Ectodermal cell (in vitro differentiated cells): ENCODE measurements around the gene MED9. TPM values are rescaled to one million over a fixed set of nuclear protein-coding genes. Genes with fewer than 3 reads are reported as not detected.
"Not testable (repeated sequence)": the region's sequence is repeated elsewhere in the genome, so short reads cannot be mapped to it uniquely, and the experiment has no call there.

Experiments
- H3K27ac ChIP-seq: 2 replicates; pipeline ENCODE4 v1.7.0; 2013; ENCODE audit warnings: mild to moderate bottlenecking, low read depth, low read length; ENCODE audit not compliant: insufficient read depth, poor library complexity, severe bottlenecking
- H3K27me3 ChIP-seq: 2 replicates; pipeline ENCODE4 v1.7.0; 2013; ENCODE audit warnings: mild to moderate bottlenecking, low read length; ENCODE audit not compliant: insufficient read depth, control insufficient read depth, poor library complexity, severe bottlenecking
- H3K36me3 ChIP-seq: one replicate; pipeline ENCODE4 v1.7.0; 2013; ENCODE audit warnings: low read length; ENCODE audit not compliant: control insufficient read depth, insufficient read depth
- H3K4me1 ChIP-seq: one replicate; pipeline ENCODE4 v1.7.0; 2013; ENCODE audit warnings: low read length; ENCODE audit not compliant: control insufficient read depth, insufficient read depth
- H3K4me3 ChIP-seq: 2 replicates; pipeline ENCODE4 v1.7.0; 2013; ENCODE audit warnings: low read depth, low read length, control low read depth; ENCODE audit not compliant: insufficient read depth
- H3K9me3 ChIP-seq: 2 replicates; pipeline ENCODE4 v1.7.0; 2013; ENCODE audit warnings: mild to moderate bottlenecking, low read length, moderate library complexity; ENCODE audit not compliant: control insufficient read depth
- WGBS, 2 experiments: methylation state at CpG; one replicate each; pipeline ENCODE4 v1.1.7; 2013; ENCODE audit warnings: missing lambda C conversion rate in 2 of 2; 5-methylcytosine and 5-hydroxymethylcytosine counted together
- polyA plus RNA-seq, 4 experiments: library from polyadenylated mRNA; stranded (reverse); fragments of 50-300 nt; gene quantifications; one replicate each; pipeline ENCODE4 v1.2.3, GENCODE V29; 2013

The MED9 gene
- 20.9 TPM for polyA plus RNA-seq (2013, experiment 1 of 4)
- polyA plus RNA-seq (2013, experiment 2 of 4), result 21.5 TPM
- polyA plus RNA-seq (2013, experiment 3 of 4), result 21.1 TPM
- polyA plus RNA-seq (2013, experiment 4 of 4), result 22.0 TPM

- 0% methylated on average over 47 of the region's 47 CpGs for WGBS, 2 experiments
These were observed at the start of gene MED9 for GRCh38 chr17:17476865-17477467. MED9 (plus strand) TSS chr17:17477000; CDS start chr17:17477042, 42 bp downstream.

GRCh38 chr17:17429222-17429621, 47.6 kb upstream of the MED9 start:
- Histone ChIP-seq H3K36me3 (no peaks in the 10 kb centered on the region), H3K4me1 (no peaks in the 10 kb centered on the region), H3K27me3 (no peaks in the 10 kb centered on the region), H3K27ac (no peak overlapping the region), H3K4me3 (no peak overlapping the region), H3K9me3 (peaks cover 2% of the 10 kb centered on the region)
- WGBS, 2 experiments, result 94 to 97% methylated on average over 2 of the region's 2 CpGs

More at GRCh38 chr17:17476865-17477467, at the start of gene MED9:
- Histone ChIP-seq H3K27me3 (no peaks in the 10 kb centered on the region), H3K36me3 (no peaks in the 10 kb centered on the region), H3K9me3 (no peaks in the 10 kb centered on the region), H3K4me1 (peaks cover 17% of the 10 kb centered on the region), H3K4me3 (peak within 1 kb of the TSS; percentile 100), H3K27ac (no peak within 1 kb of the TSS)

GRCh38 chr17:17430924-17431323, 45.9 kb upstream of the MED9 start:
- not testable (repeated sequence) for H3K9me3 ChIP-seq, H3K4me1 ChIP-seq, H3K4me3 ChIP-seq, H3K27ac ChIP-seq, H3K27me3 ChIP-seq, H3K36me3 ChIP-seq
- whole genome bisulfite sequencing, 2 experiments, result 85 to 95% methylated on average over 2 of the region's 4 CpGs

DNA sequence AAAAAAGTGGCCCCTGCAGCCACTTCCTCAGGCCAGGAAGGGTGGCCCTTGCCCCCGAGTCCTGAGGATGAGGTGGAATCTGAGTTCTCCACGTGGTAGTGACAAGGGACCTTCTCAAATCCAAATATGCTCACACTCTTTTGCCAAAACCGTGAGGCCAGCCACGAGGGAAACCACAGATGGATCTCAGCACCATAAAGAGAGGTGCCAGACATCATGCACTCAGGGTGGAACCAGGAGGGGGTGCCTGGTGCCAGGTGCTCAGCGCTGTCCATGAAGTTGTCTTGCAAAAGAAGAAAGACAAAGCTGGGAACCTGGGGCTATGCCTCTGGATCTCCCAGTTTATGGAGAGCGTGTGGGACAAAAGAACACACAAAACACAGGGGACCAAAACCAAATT, 45.2 kb upstream of the MED9 start:
- no peak overlapping the region for H3K4me3 ChIP-seq
- no peak overlapping the region for H3K27ac ChIP-seq
- no peaks in the 10 kb centered on the region for H3K9me3 ChIP-seq
- no peaks in the 10 kb centered on the region for H3K27me3 ChIP-seq
- WGBS, 2 experiments, result 86 to 92% methylated on average over 6 of the region's 6 CpGs
- H3K36me3 ChIP-seq, result no peaks in the 10 kb centered on the region
- no peaks in the 10 kb centered on the region for H3K4me1 ChIP-seq

DNA sequence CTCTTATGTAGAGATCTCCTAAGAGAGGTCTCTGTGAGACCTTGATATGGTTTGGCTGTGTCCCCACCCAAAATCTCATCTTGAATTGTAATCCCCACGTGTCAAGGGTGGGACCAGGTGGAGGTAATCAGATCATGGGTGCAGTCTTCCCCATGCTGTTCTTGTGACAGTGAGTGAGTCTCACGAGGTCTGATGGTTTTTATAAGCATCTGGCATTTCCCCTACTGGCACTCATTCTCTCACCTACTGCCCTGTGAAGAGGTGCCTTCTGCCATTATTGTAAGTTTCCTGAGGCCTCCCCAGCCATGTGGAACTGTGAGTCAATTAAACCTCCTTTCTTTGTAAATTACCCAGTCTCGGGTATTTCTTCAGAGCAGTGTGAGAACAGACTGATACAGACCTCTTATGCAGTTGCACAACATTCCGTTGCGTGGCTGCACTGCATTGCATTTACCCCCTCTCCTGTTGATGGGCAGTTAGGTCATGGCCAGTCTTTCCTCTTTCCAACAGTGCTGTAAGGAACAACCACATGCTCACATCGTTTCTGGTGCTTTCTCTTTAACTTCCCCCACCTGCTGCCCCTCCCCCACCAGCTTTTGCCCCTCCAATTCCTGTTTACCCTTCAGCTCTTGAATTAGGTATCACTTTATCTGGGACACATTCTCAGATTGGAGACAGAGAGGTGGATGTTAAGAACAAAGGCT, 43.6 kb upstream of the MED9 start:
- no peaks in the 10 kb centered on the region for H3K9me3 ChIP-seq
- H3K27me3 ChIP-seq, result no peaks in the 10 kb centered on the region
- no peak overlapping the region for H3K4me3 ChIP-seq
- no peaks in the 10 kb centered on the region for H3K36me3 ChIP-seq
- no peak overlapping the region for H3K27ac ChIP-seq
- 82 to 83% methylated on average over 6 of the region's 6 CpGs for WGBS, 2 experiments
- H3K4me1 ChIP-seq, result no peaks in the 10 kb centered on the region

- Histone ChIP-seq H3K4me3 (no peak overlapping the region), H3K9me3 (no peaks in the 10 kb centered on the region), H3K4me1 (no peaks in the 10 kb centered on the region), H3K27ac (no peak overlapping the region), H3K36me3 (no peaks in the 10 kb centered on the region), H3K27me3 (no peaks in the 10 kb centered on the region)
- 85 to 88% methylated on average over 2 of the region's 2 CpGs for WGBS, 2 experiments
These were observed 42.3 kb upstream of the MED9 start for GRCh38 chr17:17434477-17434876.

GRCh38 chr17:17435323-17435722, 41.5 kb upstream of the MED9 start:
- Histone ChIP-seq H3K27me3 (no peaks in the 10 kb centered on the region), H3K9me3 (no peaks in the 10 kb centered on the region), H3K36me3 (no peaks in the 10 kb centered on the region), H3K27ac (no peak overlapping the region), H3K4me3 (no peak overlapping the region), H3K4me1 (no peaks in the 10 kb centered on the region)
- 78 to 84% methylated on average over 4 of the region's 4 CpGs for WGBS, 2 experiments

DNA sequence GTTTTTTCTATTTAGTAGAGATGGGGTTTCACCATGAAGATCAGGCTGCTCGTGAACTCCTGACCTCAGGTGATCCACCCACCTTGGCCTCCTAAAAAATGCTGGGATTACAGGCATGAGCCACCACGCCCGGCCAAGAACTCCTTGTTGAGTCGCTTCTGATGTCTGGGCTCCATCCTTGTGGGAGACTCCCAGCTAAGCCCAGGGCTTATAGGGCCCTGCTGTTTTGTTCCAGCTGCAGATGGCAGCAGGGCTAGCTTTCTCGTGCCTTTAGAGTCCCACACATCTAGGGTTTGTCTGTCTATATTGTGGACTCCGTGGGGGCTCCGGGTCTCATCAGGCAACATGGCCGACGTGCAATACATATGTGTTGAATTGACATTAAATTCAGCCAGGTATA, 39.3 kb upstream of the MED9 start:
- H3K27ac ChIP-seq, result no peak overlapping the region
- H3K9me3 ChIP-seq, result no peaks in the 10 kb centered on the region
- H3K4me3 ChIP-seq, result no peak overlapping the region
- 89 to 92% methylated on average over 9 of the region's 9 CpGs for WGBS, 2 experiments
- H3K36me3 ChIP-seq, result no peaks in the 10 kb centered on the region
- H3K27me3 ChIP-seq, result no peaks in the 10 kb centered on the region
- H3K4me1 ChIP-seq, result peaks cover 2% of the 10 kb centered on the region

GRCh38 chr17:17437893-17438292, 38.9 kb upstream of the MED9 start:
- Histone ChIP-seq H3K27me3 (no peaks in the 10 kb centered on the region), H3K36me3 (no peaks in the 10 kb centered on the region), H3K4me1 (peaks cover 2% of the 10 kb centered on the region), H3K4me3 (no peak overlapping the region), H3K9me3 (no peaks in the 10 kb centered on the region), H3K27ac (no peak overlapping the region)
- 83 to 94% methylated on average over 2 of the region's 3 CpGs for WGBS, 2 experiments

GRCh38 chr17:17440010-17440843, 36.6 kb upstream of the MED9 start:
- H3K36me3 ChIP-seq, result no peaks in the 10 kb centered on the region
- 68 to 69% methylated on average over 11 of the region's 11 CpGs for WGBS, 2 experiments

More at GRCh38 chr17:17440010-17440843, 36.6 kb upstream of the MED9 start:
- Histone ChIP-seq H3K4me3 (no peak overlapping the region), H3K27me3 (no peaks in the 10 kb centered on the region), H3K9me3 (no peaks in the 10 kb centered on the region), H3K4me1 (peaks cover 2% of the 10 kb centered on the region), H3K27ac (no peak overlapping the region)
